ENCODE measurements around the gene SLC16A10. TPM values are rescaled to one million over a fixed set of nuclear protein-coding genes. Genes with fewer than 3 reads are reported as not detected.

The SLC16A10 gene
- total RNA-seq, 4 donors from 2014 or later, result 35.6 to 50.9 (median 43.9) TPM

DNA sequence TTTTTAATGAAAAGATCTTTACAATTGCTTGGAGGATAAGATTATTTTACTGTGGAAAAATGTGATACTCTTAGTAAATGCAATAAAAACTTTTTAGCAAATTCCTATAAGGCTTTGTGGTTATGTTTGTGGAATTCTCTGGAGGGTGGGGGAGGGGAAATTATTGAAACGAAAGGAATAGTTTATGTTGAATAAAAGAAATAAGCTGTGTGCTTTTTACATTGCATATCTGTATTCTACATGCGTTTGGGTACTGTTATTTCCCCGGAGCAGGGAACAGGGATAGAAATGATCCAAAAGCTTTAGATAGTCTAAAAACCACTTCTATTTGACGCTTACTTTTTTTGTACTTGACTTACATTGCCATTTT, 143.8 kb downstream of the SLC16A10 start:
- TF ChIP-seq, protein P1, sequence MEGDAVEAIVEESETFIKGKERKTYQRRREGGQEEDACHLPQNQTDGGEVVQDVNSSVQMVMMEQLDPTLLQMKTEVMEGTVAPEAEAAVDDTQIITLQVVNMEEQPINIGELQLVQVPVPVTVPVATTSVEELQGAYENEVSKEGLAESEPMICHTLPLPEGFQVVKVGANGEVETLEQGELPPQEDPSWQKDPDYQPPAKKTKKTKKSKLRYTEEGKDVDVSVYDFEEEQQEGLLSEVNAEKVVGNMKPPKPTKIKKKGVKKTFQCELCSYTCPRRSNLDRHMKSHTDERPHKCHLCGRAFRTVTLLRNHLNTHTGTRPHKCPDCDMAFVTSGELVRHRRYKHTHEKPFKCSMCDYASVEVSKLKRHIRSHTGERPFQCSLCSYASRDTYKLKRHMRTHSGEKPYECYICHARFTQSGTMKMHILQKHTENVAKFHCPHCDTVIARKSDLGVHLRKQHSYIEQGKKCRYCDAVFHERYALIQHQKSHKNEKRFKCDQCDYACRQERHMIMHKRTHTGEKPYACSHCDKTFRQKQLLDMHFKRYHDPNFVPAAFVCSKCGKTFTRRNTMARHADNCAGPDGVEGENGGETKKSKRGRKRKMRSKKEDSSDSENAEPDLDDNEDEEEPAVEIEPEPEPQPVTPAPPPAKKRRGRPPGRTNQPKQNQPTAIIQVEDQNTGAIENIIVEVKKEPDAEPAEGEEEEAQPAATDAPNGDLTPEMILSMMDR (IDR thresholded peaks at IDR 0.05), result no peak
- TF ChIP-seq POLR2A (IDR thresholded peaks at IDR 0.05), result no peak
- H3K4me3 ChIP-seq (ENCODE audit: low read depth, poor library complexity, severe bottlenecking), result no peak overlapping the region
- intact Hi-C loops (cut with DNase I; ENCODE audit: low total_unique reads), result no loop called here
- 86 to 88% methylated on average over 4 of the region's 4 CpGs for WGBS, 2 donors
- no peak for DNase-seq (ENCODE audit: low spot score in 2 of 2)

DNA sequence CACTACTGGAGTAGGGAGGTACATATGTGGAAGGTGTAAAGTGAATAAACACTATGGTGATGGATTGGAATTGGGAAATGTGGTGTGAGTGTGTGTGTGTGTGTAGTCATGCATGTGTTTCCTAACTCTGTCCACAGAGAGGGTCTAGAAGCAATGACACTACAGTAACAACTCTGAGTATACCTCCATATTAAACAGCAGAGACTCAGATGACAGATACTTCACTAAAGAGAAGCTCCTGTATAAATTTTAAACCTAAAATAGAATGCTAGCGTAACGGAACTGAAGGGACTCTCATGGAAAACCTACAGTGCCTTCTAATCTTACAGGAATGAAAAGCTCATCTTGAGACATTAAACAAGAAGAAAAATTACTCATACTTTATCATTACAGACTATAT, 150.5 kb downstream of the SLC16A10 start:
- H3K4me3 ChIP-seq (ENCODE audit: low read depth, poor library complexity, severe bottlenecking), result no peak overlapping the region
- no peak for DNase-seq (ENCODE audit: low spot score in 2 of 2)
- WGBS, 2 donors, result 91 to 93% methylated on average over 2 of the region's 2 CpGs
- intact Hi-C loops (cut with DNase I; ENCODE audit: low total_unique reads), result no loop called here
- TF ChIP-seq, protein P1 (IDR thresholded peaks at IDR 0.05), result no peak
- TF ChIP-seq POLR2A (IDR thresholded peaks at IDR 0.05), result no peak

DNA sequence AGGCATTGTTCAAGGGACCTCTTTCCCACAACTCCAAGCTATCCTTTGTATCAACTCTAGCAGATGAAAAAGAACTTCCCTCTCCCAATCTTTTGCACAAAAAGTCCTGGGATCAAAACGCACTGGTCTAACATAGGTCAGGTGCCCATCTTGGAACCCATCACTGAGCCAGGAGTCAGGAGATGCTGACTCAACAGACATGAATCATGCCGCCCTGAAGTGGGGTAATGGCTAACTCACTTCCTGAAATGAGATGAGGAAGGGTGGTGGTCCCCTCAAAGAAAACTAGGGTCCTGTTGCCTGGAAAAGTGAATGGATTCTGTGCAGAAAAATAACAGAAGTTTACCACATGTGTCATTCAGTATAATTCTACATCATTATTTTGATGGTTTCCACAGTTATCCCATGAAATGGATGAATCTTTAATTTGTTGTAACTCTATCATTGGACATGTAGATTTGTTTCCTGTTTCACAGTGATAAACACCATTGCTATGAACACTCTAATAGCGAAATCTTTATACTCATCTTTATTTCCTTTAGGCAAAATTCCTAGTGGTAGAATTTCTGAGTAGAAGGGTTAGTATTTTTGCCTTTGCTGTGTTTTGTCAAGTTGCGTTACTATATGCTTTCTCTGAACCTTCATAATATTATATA, 151.3 kb downstream of the SLC16A10 start:
- no peak for DNase-seq (ENCODE audit: low spot score in 2 of 2)
- H3K4me3 ChIP-seq (ENCODE audit: low read depth, poor library complexity, severe bottlenecking), result no peak overlapping the region
- intact Hi-C loops (cut with DNase I; ENCODE audit: low total_unique reads), result no loop called here
- TF ChIP-seq POLR2A (IDR thresholded peaks at IDR 0.05), result no peak
- TF ChIP-seq, protein P1 (IDR thresholded peaks at IDR 0.05), result no peak
- 76 to 84% methylated on average over 4 of the region's 4 CpGs for WGBS, 2 donors

DNA sequence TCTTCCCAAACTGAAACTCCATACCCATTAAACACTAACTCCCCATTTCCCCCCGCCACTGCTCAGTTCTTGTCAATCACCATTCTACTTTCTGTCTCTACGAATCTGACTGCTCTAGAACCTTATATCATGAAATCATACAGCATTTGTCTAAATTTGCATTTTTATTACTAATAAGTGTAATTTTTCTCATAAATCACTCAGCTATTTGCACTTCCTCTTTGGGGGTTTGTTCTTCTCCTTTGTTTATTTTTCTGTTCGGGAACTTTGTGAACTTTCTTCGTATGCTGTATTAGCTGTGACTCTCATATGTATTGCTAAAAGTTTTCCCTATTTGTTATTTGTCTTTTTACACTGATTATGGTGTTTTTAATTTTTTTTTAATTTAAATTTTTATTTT, 152.2 kb downstream of the SLC16A10 start:
- no peak overlapping the region for H3K4me3 ChIP-seq (ENCODE audit: low read depth, poor library complexity, severe bottlenecking)
- intact Hi-C loops (cut with DNase I; ENCODE audit: low total_unique reads), result no loop called here
- no peak for DNase-seq (ENCODE audit: low spot score in 2 of 2)
- TF ChIP-seq, protein P1 (IDR thresholded peaks at IDR 0.05), result no peak
- WGBS, 2 donors, result 77 to 84% methylated on average over 4 of the region's 4 CpGs

DNA sequence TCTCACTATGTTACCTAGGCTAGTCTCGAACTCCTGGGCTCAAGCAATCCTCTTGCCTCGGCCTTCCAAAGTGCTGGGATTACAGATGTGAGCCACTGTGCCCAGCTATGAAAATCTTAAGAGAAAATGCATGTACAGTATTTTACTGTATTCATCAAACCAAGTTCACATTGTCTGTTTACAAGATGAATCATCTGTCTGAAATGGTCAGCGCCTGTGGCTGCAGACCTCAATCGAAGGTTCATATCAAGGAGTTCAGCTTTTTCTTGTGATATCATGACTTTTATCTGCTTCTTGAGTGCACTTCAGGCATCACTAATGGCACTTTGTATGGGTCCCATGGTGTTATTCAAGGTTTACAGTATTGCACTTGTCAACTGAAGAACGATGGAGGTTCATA, 155.1 kb downstream of the SLC16A10 start:
- WGBS, 2 donors, result 92 to 93% methylated on average over 5 of the region's 5 CpGs
- intact Hi-C loops (cut with DNase I; ENCODE audit: low total_unique reads), result no loop called here
- DNase-seq (ENCODE audit: low spot score in 2 of 2), result no peak
- no peak overlapping the region for H3K4me3 ChIP-seq (ENCODE audit: low read depth, poor library complexity, severe bottlenecking)
- TF ChIP-seq, protein P1 (IDR thresholded peaks at IDR 0.05), result no peak
- TF ChIP-seq POLR2A (IDR thresholded peaks at IDR 0.05), result no peak

DNA sequence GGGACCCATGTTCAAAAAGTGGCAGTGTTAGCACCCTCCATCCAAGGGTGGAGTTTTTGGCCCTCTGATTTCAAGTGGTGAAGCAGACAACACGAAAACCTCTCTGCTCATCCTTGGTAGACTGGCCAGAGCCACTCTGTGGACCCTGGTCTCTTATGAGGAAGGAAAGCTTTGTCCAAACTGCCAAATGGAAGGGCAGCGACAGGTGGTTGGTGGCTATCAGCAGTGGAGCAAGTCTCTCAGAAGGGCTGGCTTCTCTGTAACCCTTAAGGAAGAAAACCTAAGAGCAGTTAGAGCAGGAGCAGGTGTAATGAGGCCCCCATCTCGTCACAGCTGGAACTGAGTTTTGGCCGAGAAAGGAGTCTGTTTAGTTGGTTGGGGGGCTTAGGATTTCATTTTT, 155.8 kb downstream of the SLC16A10 start:
- no peak for TF ChIP-seq POLR2A (IDR thresholded peaks at IDR 0.05)
- TF ChIP-seq, protein P1 (IDR thresholded peaks at IDR 0.05), result no peak
- 86 to 89% methylated on average over 4 of the region's 4 CpGs for WGBS, 2 donors
- intact Hi-C loops (cut with DNase I; ENCODE audit: low total_unique reads), result no loop called here
- no peak overlapping the region for H3K4me3 ChIP-seq (ENCODE audit: low read depth, poor library complexity, severe bottlenecking)
- DNase-seq (ENCODE audit: low spot score in 2 of 2), result no peak

All from lower leg skin (tissue), 4 donors.